OCI-LY3 (cell line): Measurements from ENCODE around the gene IFI35.

Experiments used
- CTCF ChIP-seq: fragments of 200-600, 300-600 bp; sonication (generic); IDR thresholded peaks from 2 replicates; pipeline ENCODE4 v1.5.1; 2014; ENCODE audit warnings: antibody characterized with exemption, low read length, low read depth
- EZH2phosphoT487 ChIP-seq: fragments of 200-600 bp; shearing (Covaris generic); IDR thresholded peaks from 2 replicates; pipeline ENCODE4 v1.6.1; 2018; ENCODE audit warnings: antibody characterized with exemption, mixed run types, low read depth

GRCh38 chr17:42997390-42997983, 9.1 kb upstream of the IFI35 start:
- no peak for TF ChIP-seq CTCF
- TF ChIP-seq EZH2phosphoT487 = no peak
